Measurements from ENCODE around the gene GLRX.
"Not testable (repeated sequence)": the region's sequence is repeated elsewhere in the genome, so short reads cannot be mapped to it uniquely, and the experiment has no call there.

GLRX gene

GRCh38 chr5:95858661-95859595, 36.4 kb upstream of the GLRX start:
- H3K9me3 Mint-ChIP-seq = no peaks in the 10 kb centered on the region
- H3K4me1 Mint-ChIP-seq = peaks cover 49% of the 10 kb centered on the region
- H3K27me3 Mint-ChIP-seq = peaks cover 6% of the 10 kb centered on the region
- H3K4me3 Mint-ChIP-seq = peak overlapping the region; percentile 51
- no peaks in the 10 kb centered on the region for H3K36me3 Mint-ChIP-seq
- H3K27ac Mint-ChIP-seq = peak overlapping the region; percentile 91

GRCh38 chr5:95858023-95858461, 35.5 kb upstream of the GLRX start:
- Mint-ChIP-seq H3K4me3 (no peak overlapping the region), H3K4me1 (peaks cover 49% of the 10 kb centered on the region), H3K36me3 (no peaks in the 10 kb centered on the region), H3K27ac (no peak overlapping the region), H3K9me3 (no peaks in the 10 kb centered on the region), H3K27me3 (peaks cover 6% of the 10 kb centered on the region)

- H3K9me3 Mint-ChIP-seq = no peaks in the 10 kb centered on the region
- no peaks in the 10 kb centered on the region for H3K36me3 Mint-ChIP-seq
- H3K27me3 Mint-ChIP-seq = peaks cover 6% of the 10 kb centered on the region
- peaks cover 42% of the 10 kb centered on the region for H3K4me1 Mint-ChIP-seq
- no peak overlapping the region for H3K4me3 Mint-ChIP-seq
- no peak overlapping the region for H3K27ac Mint-ChIP-seq
Measured at GRCh38 chr5:95857185-95857945, 34.8 kb upstream of the GLRX start.

GRCh38 chr5:95856501-95856981, 34.0 kb upstream of the GLRX start:
- H3K27ac Mint-ChIP-seq = no peak overlapping the region
- H3K4me3 Mint-ChIP-seq = no peak overlapping the region
- H3K4me1 Mint-ChIP-seq = peaks cover 34% of the 10 kb centered on the region
- no peaks in the 10 kb centered on the region for H3K9me3 Mint-ChIP-seq
- H3K27me3 Mint-ChIP-seq = peaks cover 6% of the 10 kb centered on the region
- no peaks in the 10 kb centered on the region for H3K36me3 Mint-ChIP-seq

- H3K36me3 Mint-ChIP-seq = no peaks in the 10 kb centered on the region
- no peaks in the 10 kb centered on the region for H3K9me3 Mint-ChIP-seq
- H3K27ac Mint-ChIP-seq = no peak overlapping the region
- peaks cover 5% of the 10 kb centered on the region for H3K4me1 Mint-ChIP-seq
- peaks cover 2% of the 10 kb centered on the region for H3K27me3 Mint-ChIP-seq
- no peak overlapping the region for H3K4me3 Mint-ChIP-seq
Measured at GRCh38 chr5:95853490-95853889, 31.0 kb upstream of the GLRX start.

DNA sequence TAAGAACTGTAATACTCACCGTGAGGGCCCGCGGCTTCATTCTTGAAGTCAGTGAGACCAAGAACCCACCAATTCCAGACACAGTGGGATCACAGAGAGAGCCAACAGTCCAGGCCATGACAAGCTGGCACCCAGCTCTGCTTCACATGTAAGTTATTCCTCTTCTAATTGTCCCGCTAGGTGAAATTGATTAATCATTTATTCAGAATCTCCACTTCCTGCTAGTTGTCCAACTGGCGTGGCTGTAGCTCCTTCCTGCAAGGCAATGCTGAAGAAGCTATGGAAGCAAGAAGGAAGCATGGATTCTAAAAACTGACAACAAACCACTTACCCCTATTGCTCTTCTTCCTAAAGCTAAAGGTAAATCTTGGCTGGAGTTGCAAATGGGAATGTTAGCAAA, 30.0 kb upstream of the GLRX start:
- Mint-ChIP-seq H3K36me3 (no peaks in the 10 kb centered on the region), H3K4me1 (no peaks in the 10 kb centered on the region), H3K27ac (no peak overlapping the region)

GRCh38 chr5:95851141-95851540, 28.6 kb upstream of the GLRX start:
- H3K27me3 Mint-ChIP-seq, H3K9me3 Mint-ChIP-seq, H3K27ac Mint-ChIP-seq, H3K36me3 Mint-ChIP-seq, H3K4me3 Mint-ChIP-seq, H3K4me1 Mint-ChIP-seq: not testable (repeated sequence)

More for the DNA sequence above, 30.0 kb upstream of the GLRX start:
- H3K4me3 Mint-ChIP-seq = no peak overlapping the region
- H3K27me3 Mint-ChIP-seq = peaks cover 2% of the 10 kb centered on the region
- no peaks in the 10 kb centered on the region for H3K9me3 Mint-ChIP-seq

- Mint-ChIP-seq H3K9me3 (no peaks in the 10 kb centered on the region), H3K27me3 (peaks cover 2% of the 10 kb centered on the region), H3K4me3 (no peak overlapping the region), H3K4me1 (no peaks in the 10 kb centered on the region), H3K36me3 (no peaks in the 10 kb centered on the region), H3K27ac (no peak overlapping the region)
Measured at GRCh38 chr5:95850391-95850894, 27.9 kb upstream of the GLRX start.

DNA sequence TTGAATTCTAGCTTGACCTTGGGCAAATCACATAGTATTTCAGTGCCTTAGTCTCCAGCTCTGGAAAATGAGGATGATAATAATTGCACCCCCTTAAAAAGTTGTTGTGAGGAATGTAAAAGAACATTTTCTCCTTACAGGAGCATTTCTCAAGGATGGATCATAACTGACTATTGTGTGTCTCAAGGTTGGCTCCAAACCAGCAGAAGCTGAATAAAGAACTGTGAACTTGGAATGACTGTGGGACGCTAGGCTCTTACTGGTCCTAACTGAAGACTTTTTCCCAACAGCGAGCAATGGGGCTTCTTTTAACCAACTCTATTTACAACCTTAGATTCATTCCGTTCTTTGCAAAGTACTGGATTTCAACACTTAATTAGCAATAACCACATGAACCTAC, 26.2 kb upstream of the GLRX start:
- Mint-ChIP-seq H3K36me3 (no peaks in the 10 kb centered on the region), H3K4me1 (no peaks in the 10 kb centered on the region), H3K27me3 (peaks cover 2% of the 10 kb centered on the region), H3K4me3 (no peak overlapping the region), H3K9me3 (no peaks in the 10 kb centered on the region), H3K27ac (no peak overlapping the region)

- Mint-ChIP-seq H3K4me3 (no peak overlapping the region), H3K36me3 (no peaks in the 10 kb centered on the region), H3K9me3 (no peaks in the 10 kb centered on the region), H3K4me1 (peaks cover 12% of the 10 kb centered on the region), H3K27me3 (peaks cover 2% of the 10 kb centered on the region), H3K27ac (no peak overlapping the region)
Measured at GRCh38 chr5:95847261-95847592, 24.7 kb upstream of the GLRX start.

- no peak overlapping the region for H3K4me3 Mint-ChIP-seq
- peak overlapping the region; percentile 14 for H3K27ac Mint-ChIP-seq
- H3K9me3 Mint-ChIP-seq = no peaks in the 10 kb centered on the region
- H3K4me1 Mint-ChIP-seq = peaks cover 12% of the 10 kb centered on the region
- H3K27me3 Mint-ChIP-seq = peaks cover 2% of the 10 kb centered on the region
- H3K36me3 Mint-ChIP-seq = no peaks in the 10 kb centered on the region
Measured at GRCh38 chr5:95846554-95847260, 24.2 kb upstream of the GLRX start.

GRCh38 chr5:95845391-95845790, 22.9 kb upstream of the GLRX start:
- no peaks in the 10 kb centered on the region for H3K36me3 Mint-ChIP-seq
- H3K27ac Mint-ChIP-seq = no peak overlapping the region
- H3K9me3 Mint-ChIP-seq = no peaks in the 10 kb centered on the region
- H3K27me3 Mint-ChIP-seq = peaks cover 2% of the 10 kb centered on the region
- no peak overlapping the region for H3K4me3 Mint-ChIP-seq
- H3K4me1 Mint-ChIP-seq = peaks cover 12% of the 10 kb centered on the region

- Mint-ChIP-seq H3K9me3 (no peaks in the 10 kb centered on the region), H3K4me3 (no peak overlapping the region), H3K27me3 (no peaks in the 10 kb centered on the region), H3K4me1 (peaks cover 12% of the 10 kb centered on the region), H3K36me3 (no peaks in the 10 kb centered on the region), H3K27ac (peak overlapping the region; percentile 96)
Measured at GRCh38 chr5:95843733-95844223, 21.3 kb upstream of the GLRX start.

- Mint-ChIP-seq H3K36me3 (no peaks in the 10 kb centered on the region), H3K4me1 (peaks cover 12% of the 10 kb centered on the region), H3K27ac (peak overlapping the region; percentile 96), H3K9me3 (no peaks in the 10 kb centered on the region), H3K27me3 (no peaks in the 10 kb centered on the region), H3K4me3 (peak overlapping the region; percentile 51)
Measured at GRCh38 chr5:95842854-95843544, 20.5 kb upstream of the GLRX start.
